COLO668 (cell line): ENCODE measurements around the gene FOXA3.
"Not testable (repeated sequence)": the region's sequence is repeated elsewhere in the genome, so short reads cannot be mapped to it uniquely, and the experiment has no call there.

ENCODE experiments used
- DNase-seq: peaks from one replicate; lab custom pipeline; 2025; ENCODE audit not compliant: unreplicated experiment; lab: John Stamatoyannopoulos, UW

Gene FOXA3

DNA sequence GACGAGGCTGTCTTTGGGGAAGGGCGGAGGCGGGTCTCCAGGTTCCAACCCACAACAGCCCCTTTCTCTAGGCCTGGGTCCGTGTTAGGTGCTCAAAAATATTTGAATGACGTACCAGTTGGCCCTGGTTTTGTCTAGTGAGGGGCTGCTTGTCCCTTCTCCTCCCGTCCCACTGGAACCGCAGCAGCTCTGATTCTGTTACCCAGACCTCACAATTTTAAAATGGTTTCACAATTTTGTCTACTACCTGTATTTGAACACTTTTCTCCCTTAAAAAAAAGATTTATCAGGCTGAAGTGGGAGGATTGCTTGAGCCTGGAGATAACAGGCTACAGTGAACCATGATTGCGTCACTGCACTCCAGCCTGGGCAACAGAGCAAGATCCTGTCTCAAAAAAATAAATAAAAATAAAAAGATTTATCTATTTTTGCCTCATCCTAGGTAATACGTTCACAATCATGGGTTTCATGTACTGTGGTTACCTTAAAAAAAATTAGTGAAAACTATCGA, 23.1 kb downstream of the FOXA3 start:
- no peak for DNase-seq

DNA sequence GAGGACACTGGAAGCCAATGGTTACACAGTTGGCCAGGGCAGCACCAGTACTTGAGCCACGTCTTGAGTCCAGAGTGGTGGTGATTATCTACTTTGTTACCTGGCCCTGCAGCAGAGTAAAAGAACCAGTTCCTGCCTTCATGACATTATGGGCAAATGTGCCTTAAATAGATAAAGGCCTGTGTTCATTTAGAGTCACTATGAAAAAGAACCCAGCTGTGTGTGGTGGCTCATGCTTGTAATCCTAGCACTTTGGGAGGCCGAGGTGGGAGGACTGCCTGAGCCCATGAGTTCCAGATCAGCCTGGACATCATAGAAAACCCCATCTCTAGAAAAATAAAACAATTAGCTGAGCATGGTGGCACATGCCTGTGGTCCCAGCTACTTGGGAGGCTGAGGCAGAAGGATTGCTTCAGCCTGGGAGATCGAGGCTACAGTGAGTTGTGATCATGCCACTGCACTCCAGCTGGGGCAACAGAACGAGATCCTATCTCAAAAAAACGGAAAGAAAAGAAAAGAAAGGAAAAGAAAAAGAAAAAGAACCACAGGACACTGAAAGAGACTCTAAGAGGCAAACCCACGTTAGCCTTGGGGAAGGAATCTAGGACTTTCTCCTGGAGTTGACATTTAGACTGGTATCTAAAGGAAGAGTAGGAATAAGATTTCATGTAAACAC, 25.2 kb downstream of the FOXA3 start:
- no peak for DNase-seq

DNA sequence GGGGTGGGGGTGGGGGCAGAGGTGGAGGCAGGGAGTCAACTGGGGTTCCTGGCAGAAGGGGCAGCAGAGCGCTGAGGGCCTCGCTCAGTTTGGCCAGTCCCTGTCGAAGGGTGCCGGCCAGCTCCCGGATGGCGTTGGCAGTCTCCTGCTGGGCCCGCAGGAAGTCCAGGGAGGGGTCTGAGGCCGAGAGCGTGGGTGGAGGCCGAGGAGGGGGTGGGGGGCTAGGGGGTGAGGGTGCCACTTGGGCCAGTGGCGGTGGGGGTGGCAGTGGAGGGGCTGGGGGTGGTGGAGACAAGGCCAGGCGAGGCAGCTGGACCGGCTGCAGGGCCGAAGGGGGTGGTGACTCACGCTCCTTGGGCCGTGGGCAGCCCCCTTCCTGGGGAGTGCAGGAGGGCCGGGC, 26.8 kb downstream of the FOXA3 start:
- no peak for DNase-seq

DNA sequence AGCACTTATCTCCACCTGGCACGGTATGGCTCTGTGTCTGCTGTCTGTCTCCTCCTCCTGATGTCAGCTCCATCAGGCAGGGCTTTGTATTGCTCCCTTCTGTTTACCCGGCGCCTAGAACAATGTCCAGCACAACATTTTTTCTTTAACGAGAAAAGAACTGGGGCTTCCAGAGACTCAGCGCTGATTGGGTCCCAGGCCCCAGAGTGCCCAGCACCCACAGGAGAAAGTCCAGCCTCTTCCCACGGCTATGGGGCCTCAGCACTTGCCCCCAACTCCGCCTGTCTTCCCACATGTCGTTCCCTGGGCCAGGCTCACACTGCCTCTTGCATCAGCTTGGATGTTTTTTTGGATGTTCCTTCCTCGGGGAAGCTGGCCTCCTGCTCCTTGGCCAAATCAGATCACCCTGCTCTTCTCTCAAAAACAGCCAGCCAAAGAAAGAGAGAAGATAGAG, 31.4 kb downstream of the FOXA3 start:
- DNase-seq: no peak

DNA sequence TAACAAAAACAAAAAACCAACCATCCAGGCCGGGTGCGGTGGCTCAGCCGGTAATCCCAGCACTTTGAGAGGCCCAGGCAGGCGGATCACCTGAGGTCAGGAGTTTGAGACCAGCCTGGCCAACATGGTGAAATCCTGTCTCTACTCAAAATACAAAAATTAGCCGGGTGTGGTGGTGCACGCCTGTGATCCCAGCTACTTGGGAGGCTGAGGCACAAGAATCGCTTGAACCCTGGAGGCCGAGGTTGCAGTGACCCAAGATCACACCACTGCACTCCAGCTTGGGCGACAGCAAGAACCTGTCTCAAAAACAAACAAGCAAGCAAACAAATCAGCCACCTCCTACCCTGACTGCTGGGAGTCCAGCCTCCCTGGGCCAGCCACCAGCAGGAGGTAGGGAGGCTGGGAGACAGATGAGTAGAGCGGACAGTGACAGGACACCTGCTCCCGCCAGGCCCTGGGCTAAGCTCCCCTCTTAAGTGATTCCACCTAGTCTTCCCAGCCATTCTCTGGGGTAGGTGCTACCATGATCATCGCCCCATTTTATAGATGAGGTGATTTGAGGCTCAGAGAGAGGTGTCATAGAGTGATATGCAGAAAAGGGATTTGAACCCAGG, 32.0 kb downstream of the FOXA3 start:
- DNase-seq: not testable (repeated sequence)

DNA sequence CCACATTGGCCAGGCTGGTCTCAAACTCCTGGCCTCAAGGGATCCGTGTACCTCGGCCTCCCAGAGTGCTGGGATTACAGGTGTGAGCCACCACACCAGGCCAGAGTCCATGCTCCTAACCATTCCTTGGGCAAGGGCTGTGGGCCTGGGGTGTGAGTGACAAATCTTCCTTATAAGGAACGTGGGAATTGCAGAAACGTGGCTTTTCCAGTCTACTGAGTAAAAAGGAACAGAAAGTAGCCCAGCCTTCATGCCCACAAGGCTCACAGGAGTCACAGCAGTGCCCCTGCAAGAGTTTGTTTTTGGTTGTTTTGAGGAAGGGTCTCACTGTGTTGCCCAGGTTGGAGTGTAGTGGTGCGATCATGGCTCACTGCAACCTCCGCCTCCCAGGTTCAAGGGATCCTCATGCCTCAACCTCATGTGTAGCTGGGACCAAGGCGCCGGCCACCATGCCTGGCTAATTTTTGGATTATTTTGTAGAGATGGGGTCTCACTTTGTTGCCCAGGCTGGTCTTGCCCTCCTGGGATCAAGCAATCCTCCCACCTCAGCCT, 33.2 kb downstream of the FOXA3 start:
- DNase-seq: no peak

DNA sequence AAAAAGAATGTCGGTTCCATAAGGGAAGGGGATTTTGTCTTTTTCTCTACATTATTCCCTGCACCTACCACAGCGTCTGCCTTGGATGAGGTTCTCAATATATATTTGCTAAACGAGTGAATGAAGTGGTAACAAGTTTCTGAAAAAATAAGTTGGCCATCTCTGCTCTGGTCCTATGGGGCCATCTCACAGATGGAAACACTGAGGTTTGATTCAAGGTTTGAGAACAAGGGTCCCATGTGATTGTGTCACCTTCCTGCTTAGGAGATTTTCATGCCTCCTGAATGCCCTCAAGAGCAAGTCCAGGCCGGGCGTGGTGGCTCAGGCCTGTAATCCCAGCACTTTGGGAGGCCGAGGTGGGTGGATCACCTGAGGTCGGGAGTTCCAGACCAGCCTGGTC, 35.1 kb downstream of the FOXA3 start:
- DNase-seq: no peak

DNA sequence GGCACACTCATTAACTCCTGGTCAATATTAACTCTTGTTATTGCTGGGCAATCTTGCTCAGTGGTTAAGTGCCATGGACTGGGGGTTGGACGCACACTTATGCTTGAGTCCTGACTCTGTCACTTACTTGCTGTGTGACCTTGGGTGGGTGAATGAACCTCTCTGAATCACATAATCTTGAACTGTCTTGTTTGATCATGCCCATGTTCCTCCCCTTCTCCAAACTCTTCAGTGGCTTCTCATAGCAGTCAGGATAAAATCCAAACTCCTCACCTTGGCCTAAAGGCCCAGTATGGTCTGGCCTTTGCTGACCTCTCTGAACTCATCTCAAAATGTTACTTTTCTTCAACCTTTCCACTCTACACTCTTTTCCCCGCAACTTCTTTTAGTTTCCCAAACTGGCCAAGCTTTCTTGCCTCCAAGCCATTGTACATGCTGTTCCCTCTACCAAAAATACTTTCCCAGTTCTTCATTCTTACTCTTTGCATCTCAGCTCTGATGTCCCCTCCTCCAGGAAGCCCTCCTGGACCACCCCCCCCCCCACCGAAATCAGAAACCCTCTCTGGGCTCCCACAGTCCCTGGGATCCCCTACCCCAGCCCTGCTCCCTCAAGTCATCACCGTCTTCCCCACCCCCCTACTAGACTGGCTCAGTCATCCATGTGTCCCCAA, 35.9 kb downstream of the FOXA3 start:
- no peak for DNase-seq

DNA sequence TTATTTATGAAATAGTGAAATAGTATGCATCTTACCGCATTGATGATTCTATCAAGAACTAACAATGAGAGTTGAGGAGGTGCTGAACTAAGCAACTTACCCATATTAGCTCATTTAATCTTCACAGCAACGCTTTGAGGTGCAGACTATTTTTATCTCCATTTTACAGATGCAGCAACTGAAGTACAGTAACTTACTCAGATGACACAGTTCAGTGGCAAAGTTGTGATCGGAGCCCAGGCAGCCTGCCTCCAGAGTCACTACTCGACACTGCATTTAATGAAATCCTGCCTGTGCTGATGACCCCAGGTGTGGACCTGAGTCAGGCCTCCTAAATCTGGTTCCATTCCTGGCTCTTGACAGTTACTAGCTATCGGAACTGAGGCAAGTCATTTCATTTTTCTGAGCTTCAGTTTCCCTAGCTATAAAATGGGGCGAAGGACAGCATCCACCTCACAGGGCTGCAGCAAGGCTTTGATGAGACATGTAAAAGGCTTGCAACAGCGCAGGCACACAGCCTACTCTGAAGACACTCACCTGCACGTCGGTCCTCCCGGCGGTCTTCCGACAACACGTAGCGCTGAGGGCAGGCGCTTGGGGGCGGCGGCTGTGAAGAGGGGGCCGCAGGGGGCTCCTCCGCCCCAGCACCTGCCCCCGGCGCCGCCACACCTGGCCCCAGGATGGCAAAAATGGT, 36.8 kb downstream of the FOXA3 start:
- DNase-seq: no peak

DNA sequence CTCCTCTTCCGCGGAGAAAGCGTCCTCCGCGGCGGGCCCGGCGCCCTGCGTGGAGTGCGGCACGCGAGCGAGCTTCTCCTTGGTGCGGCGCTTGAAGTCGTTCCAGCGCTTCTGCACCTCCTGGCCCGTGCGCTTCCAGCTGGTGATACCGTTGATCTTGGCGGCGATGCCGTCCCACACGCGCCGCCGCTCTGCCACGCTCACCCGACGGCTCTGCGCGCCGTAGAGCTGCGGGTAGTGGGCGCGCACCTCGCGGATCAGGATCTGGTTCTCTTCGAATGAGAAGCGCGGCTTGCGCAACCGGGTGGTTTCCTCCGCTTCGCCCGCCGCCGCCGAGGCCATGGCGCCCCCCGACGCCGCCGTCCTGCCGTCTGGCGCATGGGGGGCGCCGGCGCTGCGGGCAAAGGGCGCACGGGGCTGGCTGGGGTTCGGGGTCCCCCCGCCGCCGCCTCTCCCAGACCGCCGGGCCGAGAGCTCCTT, 37.3 kb downstream of the FOXA3 start:
- peak; percentile 42 for DNase-seq

DNA sequence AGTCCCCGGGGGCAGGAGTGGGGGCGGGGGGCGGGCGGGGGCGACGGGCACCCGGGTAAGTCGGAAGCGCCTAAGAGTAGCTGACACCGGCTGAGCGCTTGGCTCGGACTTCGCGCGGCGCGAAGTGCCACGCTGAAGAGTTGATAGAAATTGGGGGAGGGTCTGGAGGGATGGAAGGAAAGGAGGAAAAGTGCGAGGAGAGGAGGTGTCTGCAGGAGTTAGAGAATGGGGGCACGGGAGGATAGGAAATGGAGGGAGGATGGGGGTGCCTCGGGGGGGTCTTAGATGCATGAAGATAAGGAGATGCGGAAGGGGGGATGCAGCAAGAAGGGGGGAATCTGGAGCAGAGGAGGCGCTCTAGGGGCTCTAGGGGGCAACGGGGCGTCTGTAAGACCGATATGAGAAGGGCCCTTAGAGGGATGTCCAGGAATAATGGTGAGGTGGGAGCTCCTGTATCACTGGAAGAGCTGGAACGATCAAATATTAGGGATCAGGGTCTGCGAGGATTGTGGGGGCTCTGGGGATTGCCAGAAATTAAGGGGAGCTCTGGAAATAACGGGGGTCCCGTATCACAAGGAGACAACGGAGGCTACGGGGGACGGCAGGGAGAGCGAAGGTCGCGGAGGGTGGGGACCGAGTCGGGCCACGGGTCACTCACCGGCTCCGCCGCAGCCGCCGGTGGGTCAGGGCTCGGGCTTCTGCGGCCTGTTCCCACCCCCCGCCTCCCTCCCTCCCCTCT, 38.0 kb downstream of the FOXA3 start, which contains the start of gene MYPOP:
MYPOP (minus strand) TSS at position 702 of the 739 bp plus-strand sequence. CDS start 840 bp downstream, outside the sequence.
- DNase-seq: peak; percentile 26

DNA sequence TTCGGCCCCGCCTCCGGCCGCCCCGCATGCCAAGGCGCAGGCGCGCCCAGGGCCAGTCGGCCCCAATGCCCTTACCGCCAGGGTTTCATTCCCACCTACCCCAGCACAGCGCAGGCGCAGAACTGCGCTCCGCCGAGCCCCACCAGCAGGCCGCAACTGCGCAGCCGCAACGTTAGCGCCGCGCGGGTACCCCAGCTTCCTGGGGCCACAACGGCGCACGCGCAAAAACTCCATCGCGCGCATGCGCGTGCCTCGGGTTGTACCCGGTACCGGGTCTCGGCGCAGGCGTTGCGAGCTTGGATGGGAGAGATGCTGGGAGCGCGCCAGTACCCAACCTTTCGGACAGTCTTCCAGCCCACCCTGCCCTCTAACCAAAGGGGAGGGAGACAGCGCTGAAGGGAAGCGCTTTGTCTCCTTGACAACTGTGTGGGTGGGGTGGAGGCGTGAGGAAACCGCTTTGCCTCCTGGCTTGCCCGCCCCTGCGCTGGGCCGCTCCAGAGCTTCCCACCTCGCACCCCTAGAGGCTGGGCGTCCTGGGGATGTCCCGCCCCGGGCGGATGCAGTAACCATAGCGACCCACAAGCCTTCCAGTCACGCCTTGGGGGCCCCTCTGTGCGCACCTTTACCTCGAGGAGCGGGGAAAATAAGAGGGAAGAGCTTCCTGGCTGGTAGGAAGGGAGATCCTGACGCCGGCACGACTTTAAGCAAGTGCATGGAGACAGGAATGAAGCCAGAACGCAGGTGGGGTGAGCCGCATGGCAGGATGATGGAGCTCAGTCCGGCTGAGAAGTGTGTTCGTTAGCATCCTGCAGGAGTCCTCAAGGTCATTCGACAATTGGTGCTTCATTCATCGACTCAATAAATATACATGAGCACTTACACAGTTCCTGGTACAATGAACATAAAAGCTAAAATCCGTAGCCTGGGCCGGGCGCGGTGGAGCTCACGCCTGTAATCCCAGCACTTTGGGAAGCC, 38.8 kb downstream of the FOXA3 start:
- DNase-seq: peak; percentile 98

DNA sequence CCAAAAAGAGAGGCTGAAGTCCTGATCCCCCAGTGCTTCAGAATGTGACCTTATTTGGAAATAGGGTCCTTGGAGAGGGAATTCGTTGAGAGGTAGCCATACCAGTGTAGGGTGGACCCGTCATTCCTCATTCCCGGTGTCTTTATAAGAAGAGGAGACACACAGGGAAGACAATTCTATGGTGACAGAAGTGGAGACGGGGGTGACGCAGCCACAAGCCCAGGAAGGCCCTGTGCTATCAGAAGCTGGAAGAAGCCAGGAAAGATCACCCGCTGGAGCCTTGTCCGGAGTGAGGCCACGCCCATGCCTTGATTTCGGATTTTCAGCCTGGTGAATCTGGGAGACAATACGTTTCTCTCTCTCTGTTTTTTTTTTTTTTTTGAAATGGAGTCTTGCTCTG, 40.9 kb downstream of the FOXA3 start:
- DNase-seq: no peak

DNA sequence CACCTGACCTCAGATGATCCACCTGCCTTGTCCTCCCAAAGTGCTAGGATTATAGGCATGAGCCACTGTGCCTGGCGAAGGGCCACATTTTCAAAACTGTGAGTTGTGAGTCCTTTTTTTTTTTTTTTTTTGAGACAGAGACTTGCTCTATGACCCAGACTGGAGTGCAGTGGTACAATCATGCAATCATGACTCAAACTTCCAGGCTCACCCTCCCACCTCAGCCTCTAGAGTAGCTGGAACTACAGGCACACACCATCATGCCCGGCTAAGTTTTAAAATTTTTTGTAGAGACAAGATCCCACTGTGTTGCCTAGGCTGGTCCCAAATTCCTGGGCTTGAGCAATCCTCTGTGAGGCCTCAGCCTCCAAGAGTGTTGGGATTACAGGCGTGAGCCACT, 42.1 kb downstream of the FOXA3 start:
- no peak for DNase-seq

DNA sequence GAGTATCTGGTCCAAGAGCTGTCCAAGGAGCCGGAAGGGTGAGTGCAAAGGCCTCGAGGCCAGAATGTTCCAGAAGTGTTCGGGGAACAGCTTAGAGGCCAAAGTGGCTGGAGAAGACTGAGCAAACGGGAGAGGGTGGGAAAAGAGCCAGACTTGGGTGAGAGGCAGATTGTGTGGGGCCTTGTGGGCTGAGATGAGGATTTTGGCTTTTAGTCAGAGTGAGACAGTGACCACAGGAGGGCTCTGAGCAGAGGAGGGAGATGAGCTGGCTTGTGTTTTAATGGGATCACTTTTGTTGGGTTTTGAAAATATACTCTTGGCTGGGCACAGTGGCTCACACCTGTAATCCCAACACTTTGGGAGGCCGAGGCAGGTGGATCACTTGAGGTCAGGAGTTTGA, 44.8 kb downstream of the FOXA3 start:
- no peak for DNase-seq

DNA sequence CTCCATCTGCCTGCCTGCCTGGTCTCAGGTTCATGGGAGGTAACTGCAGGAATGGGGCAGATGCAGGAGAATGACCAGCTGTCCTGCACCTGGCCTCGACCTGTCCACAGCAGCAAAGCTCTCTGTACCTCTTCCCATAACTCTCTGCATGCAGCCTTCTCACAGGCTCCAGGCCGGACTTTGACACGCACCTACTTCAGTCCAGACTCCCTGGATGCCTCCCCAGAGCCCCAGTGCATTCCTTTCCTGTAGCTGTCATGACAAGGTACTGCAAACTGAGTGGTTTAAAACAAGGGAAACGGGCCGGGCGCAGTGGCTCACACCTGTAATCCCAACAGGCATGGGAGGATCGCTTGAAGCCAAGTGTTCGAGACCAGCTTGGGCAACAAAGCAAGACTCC, 47.2 kb downstream of the FOXA3 start:
- DNase-seq: no peak

DNA sequence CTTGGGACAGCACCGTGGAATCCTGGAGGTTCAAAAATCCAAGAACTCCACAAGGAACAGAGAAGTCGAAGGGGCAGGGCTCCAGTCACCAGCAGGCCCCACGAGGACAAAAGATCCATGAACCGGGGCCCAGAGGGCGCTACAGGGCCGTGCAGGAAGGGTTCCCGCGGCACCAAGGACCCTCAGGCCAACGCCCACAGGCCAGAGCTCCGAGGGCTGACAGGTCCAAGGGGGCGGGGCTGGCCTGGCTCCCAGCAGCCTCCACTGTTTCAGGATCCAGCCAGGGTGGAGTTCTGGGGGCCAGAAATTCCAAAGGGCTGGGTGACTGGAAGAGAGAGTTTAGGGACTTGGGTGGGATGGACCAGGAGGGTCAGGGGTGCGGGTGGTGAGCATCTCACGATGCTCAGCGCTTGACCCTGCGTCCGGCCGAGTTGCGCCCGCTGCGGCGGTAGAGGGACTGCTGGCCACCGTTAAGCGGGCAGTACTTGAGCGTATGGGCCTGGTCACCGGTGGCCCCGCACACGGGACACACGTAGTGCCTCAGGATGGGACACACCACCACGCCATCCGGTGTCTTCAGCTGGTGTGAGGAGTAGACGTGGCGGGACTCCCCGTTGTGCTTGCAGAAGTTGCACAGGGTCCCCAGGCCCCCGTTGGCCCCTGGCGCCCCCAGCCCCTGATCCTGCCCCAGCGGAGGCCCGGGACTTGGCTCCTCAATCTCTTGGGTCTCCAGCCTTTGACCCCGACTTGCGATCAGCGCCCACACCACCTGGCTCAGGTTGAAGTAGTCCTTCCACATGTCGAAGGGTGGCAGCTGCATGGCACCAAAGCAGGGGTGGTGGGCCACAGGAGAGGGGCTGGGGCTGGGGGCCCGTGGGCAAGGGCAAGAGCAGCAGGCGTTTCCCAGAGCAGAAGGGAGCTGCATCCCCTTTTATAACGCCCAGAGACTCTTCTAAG, 50.0 kb downstream of the FOXA3 start, which contains the start of gene NANOS2:
NANOS2 (minus strand) TSS at position 905 of the 957 bp plus-strand sequence; CDS start at position 820, 85 bp downstream.
- DNase-seq: peak; percentile 15
